GM10847 (cell line): ENCODE results near the gene CTSC.

Source experiments
- POLR2A ChIP-seq: IDR thresholded peaks from 2 replicates; pipeline ENCODE4 v1.6.1; 2011; ENCODE audit not compliant: insufficient read length; ENCODE audit errors: extremely low read depth

Gene CTSC

GRCh38 chr11:88307749-88308425 is 29.6 kb downstream of the CTSC start:
- no peak for TF ChIP-seq POLR2A

GRCh38 chr11:88306785-88307184 is 30.8 kb downstream of the CTSC start:
- TF ChIP-seq POLR2A: no peak

- TF ChIP-seq POLR2A: no peak
Observed at GRCh38 chr11:88305430-88305829, 32.1 kb downstream of the CTSC start.

- no peak for TF ChIP-seq POLR2A
Observed at GRCh38 chr11:88304352-88304751, 33.2 kb downstream of the CTSC start.

GRCh38 chr11:88303037-88303436 is 34.5 kb downstream of the CTSC start:
- no peak for TF ChIP-seq POLR2A

- no peak for TF ChIP-seq POLR2A
Observed at GRCh38 chr11:88301488-88302140, 35.9 kb downstream of the CTSC start.

GRCh38 chr11:88300888-88301487 is 36.5 kb downstream of the CTSC start:
- TF ChIP-seq POLR2A: no peak

GRCh38 chr11:88297863-88298262 is 39.7 kb downstream of the CTSC start:
- TF ChIP-seq POLR2A: no peak

GRCh38 chr11:88297421-88297820 is 40.1 kb downstream of the CTSC start:
- TF ChIP-seq POLR2A: no peak

GRCh38 chr11:88295028-88295427 is 42.5 kb downstream of the CTSC start:
- no peak for TF ChIP-seq POLR2A

GRCh38 chr11:88293931-88294330 is 43.6 kb downstream of the CTSC start:
- no peak for TF ChIP-seq POLR2A

- no peak for TF ChIP-seq POLR2A
Observed at GRCh38 chr11:88292171-88292843, 45.2 kb downstream of the CTSC start.

GRCh38 chr11:88288560-88288959 is 49.0 kb downstream of the CTSC start:
- TF ChIP-seq POLR2A: no peak

GRCh38 chr11:88284336-88285050 is 53.0 kb downstream of the CTSC start:
- TF ChIP-seq POLR2A: no peak
